ENCODE data around the gene RABAC1. TPM values are rescaled to one million over a fixed set of nuclear protein-coding genes. Genes with fewer than 3 reads are reported as not detected.
"Not testable (repeated sequence)": the region's sequence is repeated elsewhere in the genome, so short reads cannot be mapped to it uniquely, and the experiment has no call there.

Gene RABAC1
- total RNA-seq, 2 donors from 2014 or later: 37.6 to 54.7 TPM

DNA sequence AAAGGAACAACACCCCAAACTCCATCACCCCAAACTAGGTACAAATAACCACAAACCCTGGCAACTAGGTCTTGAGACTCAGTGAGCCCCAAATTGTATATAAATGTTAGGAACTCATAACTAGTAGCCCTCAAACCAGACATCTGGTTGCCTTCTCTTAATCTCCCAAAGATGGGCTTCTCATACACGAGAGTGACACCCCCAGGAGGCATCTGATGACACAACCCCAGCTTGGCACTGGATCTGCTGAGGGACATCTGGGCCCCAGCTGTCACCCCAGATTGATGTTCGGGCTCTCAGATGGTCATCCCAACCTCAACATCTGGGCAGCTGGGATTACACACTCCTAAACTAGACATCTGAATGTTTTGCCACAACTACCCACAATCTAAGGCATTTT, 14.8 kb downstream of the RABAC1 start:
- peaks cover 35% of the 10 kb centered on the region for H3K4me1 Mint-ChIP-seq
- H3K27ac Mint-ChIP-seq: peak overlapping the region; percentile 97
- peaks cover 6% of the 10 kb centered on the region for H3K27me3 Mint-ChIP-seq

DNA sequence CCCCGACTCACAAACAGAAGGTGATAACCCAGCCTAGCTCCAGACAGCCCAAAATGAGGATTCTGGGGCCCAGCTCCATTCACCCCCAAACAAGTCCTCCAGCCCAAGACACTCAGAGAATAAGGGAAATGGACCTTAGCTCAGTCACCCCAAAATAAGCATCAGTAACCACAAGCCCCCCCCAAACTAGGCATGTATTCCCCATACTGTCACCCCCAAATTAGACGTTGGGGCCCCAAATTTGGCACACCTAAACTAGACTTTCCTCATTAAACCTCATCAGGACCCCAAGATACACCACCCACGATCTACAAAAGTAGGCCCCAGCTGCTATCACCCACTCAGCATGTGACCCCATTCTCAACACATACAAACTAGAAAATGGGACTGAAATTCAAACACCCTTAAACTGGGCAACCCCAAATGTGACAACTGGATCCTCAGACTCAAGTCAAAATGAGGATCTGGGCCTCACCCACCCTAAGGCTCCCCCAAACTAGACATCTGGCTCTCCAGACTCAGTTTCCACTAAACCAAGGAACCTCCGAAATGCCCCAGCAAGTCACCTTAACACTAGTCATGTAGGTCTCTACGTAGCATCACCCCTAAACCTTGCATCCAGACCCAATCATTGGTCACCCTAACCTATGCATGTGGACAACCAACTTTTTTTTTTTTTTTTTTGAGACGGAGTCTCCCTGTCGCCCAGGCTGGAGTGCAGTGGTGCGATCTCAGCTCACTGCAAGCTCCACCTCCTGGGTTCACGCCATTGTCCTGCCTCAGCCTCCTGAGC, 17.5 kb downstream of the RABAC1 start:
- peak overlapping the region; percentile 76 for H3K4me3 Mint-ChIP-seq
- peaks cover 5% of the 10 kb centered on the region for H3K36me3 Mint-ChIP-seq (ENCODE audit: low read depth)
- peaks cover 31% of the 10 kb centered on the region for H3K4me1 Mint-ChIP-seq
- H3K27me3 Mint-ChIP-seq: peaks cover 6% of the 10 kb centered on the region
- no peaks in the 10 kb centered on the region for H3K9me3 Mint-ChIP-seq
- ATAC-seq (replicated peaks): no peak
- H3K27ac Mint-ChIP-seq: peak overlapping the region; percentile 49

More for the DNA sequence above, 14.8 kb downstream of the RABAC1 start:
- no peak for ATAC-seq (replicated peaks)
- H3K4me3 Mint-ChIP-seq: peak overlapping the region; percentile 63
- peaks cover 5% of the 10 kb centered on the region for H3K36me3 Mint-ChIP-seq (ENCODE audit: low read depth)
- H3K9me3 Mint-ChIP-seq: no peaks in the 10 kb centered on the region

DNA sequence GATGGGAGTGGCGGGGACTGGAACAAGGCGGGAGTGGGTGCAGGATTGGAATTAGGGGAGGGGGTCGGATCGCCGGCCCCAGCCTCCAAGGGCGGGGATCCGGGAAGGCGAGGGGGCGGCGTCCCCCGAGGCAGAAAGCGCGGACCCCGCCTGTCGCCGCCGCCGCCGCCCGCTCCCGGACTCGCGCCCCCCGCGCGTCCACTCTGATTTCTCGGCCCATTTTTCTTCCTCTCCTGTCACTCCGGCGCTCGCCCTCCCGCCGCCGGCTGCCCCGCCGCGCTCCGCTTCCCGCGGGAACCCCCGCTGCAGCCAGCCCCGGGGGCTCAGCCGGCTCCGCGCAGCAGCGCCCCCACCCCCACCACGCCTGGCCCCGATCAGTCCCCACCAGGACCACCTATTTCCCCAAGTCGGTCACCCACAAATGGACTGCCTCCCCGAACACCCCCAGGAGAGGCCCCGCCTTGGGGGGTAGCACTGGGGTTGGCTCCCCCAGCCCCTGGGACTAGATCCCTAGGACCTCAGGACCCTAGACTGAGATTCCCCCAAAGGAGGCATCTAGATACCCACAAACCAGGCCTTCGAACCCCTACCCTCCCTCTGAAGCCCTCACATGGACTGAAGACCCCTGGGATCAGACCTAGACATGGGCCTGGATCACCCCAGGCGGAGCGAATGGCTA, 18.3 kb downstream of the RABAC1 start:
- peaks cover 6% of the 10 kb centered on the region for H3K27me3 Mint-ChIP-seq
- no peak for ATAC-seq (replicated peaks)
- peak overlapping the region; percentile 76 for H3K4me3 Mint-ChIP-seq
- H3K9me3 Mint-ChIP-seq: no peaks in the 10 kb centered on the region
- H3K27ac Mint-ChIP-seq: peak overlapping the region; percentile 73
- H3K4me1 Mint-ChIP-seq: peaks cover 32% of the 10 kb centered on the region
- H3K36me3 Mint-ChIP-seq (ENCODE audit: low read depth): peaks cover 5% of the 10 kb centered on the region

- H3K4me3 Mint-ChIP-seq: peak overlapping the region; percentile 76
- peaks cover 31% of the 10 kb centered on the region for H3K4me1 Mint-ChIP-seq
- peaks cover 1% of the 10 kb centered on the region for H3K36me3 Mint-ChIP-seq (ENCODE audit: low read depth)
- peak overlapping the region; percentile 73 for H3K27ac Mint-ChIP-seq
- peak; percentile 25 for ATAC-seq (replicated peaks)
- no peaks in the 10 kb centered on the region for H3K9me3 Mint-ChIP-seq
- H3K27me3 Mint-ChIP-seq: peaks cover 10% of the 10 kb centered on the region
These were observed 19.0 kb downstream of the RABAC1 start for GRCh38 chr19:41939861-41940730.

GRCh38 chr19:41939209-41939608, 19.9 kb downstream of the RABAC1 start:
- H3K27me3 Mint-ChIP-seq: peaks cover 13% of the 10 kb centered on the region
- not testable (repeated sequence) for H3K36me3 Mint-ChIP-seq (ENCODE audit: low read depth); H3K27ac Mint-ChIP-seq; H3K4me3 Mint-ChIP-seq; H3K9me3 Mint-ChIP-seq; ATAC-seq (replicated peaks)
- peaks cover 28% of the 10 kb centered on the region for H3K4me1 Mint-ChIP-seq

GRCh38 chr19:41937525-41938468, 21.3 kb downstream of the RABAC1 start:
- ATAC-seq (replicated peaks): no peak
- peak overlapping the region; percentile 7 for H3K27ac Mint-ChIP-seq
- peaks cover 30% of the 10 kb centered on the region for H3K4me1 Mint-ChIP-seq
- no peak overlapping the region for H3K4me3 Mint-ChIP-seq
- no peaks in the 10 kb centered on the region for H3K9me3 Mint-ChIP-seq
- no peaks in the 10 kb centered on the region for H3K36me3 Mint-ChIP-seq (ENCODE audit: low read depth)
- H3K27me3 Mint-ChIP-seq: peaks cover 13% of the 10 kb centered on the region

DNA sequence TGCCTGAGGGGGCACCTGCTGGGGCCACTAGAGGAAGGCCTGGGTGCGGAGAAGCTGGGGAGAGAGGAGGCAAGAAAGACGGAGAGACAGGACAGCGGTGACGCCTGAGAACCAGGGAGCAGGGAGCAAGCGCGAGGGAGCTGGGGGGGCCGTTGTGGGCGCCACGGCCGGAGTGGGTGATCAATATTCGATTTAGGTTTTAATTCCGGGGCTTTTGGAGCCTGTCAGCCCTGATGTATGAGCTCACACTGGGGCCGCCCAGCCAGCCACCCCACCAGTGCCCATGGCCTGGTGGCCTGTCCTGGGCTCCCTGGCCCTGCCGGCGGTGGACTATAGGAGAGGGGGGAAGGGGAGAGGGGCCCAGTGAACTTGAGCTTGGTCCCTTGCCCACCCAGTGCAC, 22.2 kb downstream of the RABAC1 start:
- no peak for ATAC-seq (replicated peaks)

GRCh38 chr19:41936416-41936850, 22.7 kb downstream of the RABAC1 start:
- H3K9me3 Mint-ChIP-seq: no peaks in the 10 kb centered on the region
- ATAC-seq (replicated peaks): peak; percentile 61
- peaks cover 10% of the 10 kb centered on the region for H3K27me3 Mint-ChIP-seq
- peak overlapping the region; percentile 27 for H3K4me3 Mint-ChIP-seq
- H3K27ac Mint-ChIP-seq: peak overlapping the region; percentile 11
- H3K36me3 Mint-ChIP-seq (ENCODE audit: low read depth): no peaks in the 10 kb centered on the region
- peaks cover 26% of the 10 kb centered on the region for H3K4me1 Mint-ChIP-seq

More for the DNA sequence above, 22.2 kb downstream of the RABAC1 start:
- Mint-ChIP-seq H3K27ac (peak overlapping the region; percentile 11), H3K9me3 (no peaks in the 10 kb centered on the region), H3K27me3 (peaks cover 13% of the 10 kb centered on the region), H3K4me3 (peak overlapping the region; percentile 27), H3K36me3 (ENCODE audit: low read depth) (no peaks in the 10 kb centered on the region), H3K4me1 (peaks cover 29% of the 10 kb centered on the region)

- peak overlapping the region; percentile 42 for H3K27ac Mint-ChIP-seq
- peak overlapping the region; percentile 27 for H3K4me3 Mint-ChIP-seq
- ATAC-seq (replicated peaks): peak; percentile 27
- H3K9me3 Mint-ChIP-seq: no peaks in the 10 kb centered on the region
- H3K27me3 Mint-ChIP-seq: peaks cover 7% of the 10 kb centered on the region
- H3K4me1 Mint-ChIP-seq: peaks cover 23% of the 10 kb centered on the region
- no peaks in the 10 kb centered on the region for H3K36me3 Mint-ChIP-seq (ENCODE audit: low read depth)
These were observed 23.2 kb downstream of the RABAC1 start for GRCh38 chr19:41935760-41936415.

- Mint-ChIP-seq H3K27ac (peak overlapping the region; percentile 42), H3K4me1 (peaks cover 23% of the 10 kb centered on the region), H3K9me3 (no peaks in the 10 kb centered on the region), H3K36me3 (ENCODE audit: low read depth) (no peaks in the 10 kb centered on the region), H3K4me3 (peak overlapping the region; percentile 14), H3K27me3 (peaks cover 7% of the 10 kb centered on the region)
- ATAC-seq (replicated peaks): peak; percentile 74
These were observed 24.2 kb downstream of the RABAC1 start for GRCh38 chr19:41934849-41935374.

- Mint-ChIP-seq H3K27me3 (peaks cover 10% of the 10 kb centered on the region), H3K9me3 (no peaks in the 10 kb centered on the region), H3K27ac (peak overlapping the region; percentile 42), H3K4me3 (no peak overlapping the region), H3K36me3 (ENCODE audit: low read depth) (no peaks in the 10 kb centered on the region), H3K4me1 (peaks cover 28% of the 10 kb centered on the region)
- ATAC-seq (replicated peaks): no peak
These were observed 25.3 kb downstream of the RABAC1 start for GRCh38 chr19:41933693-41934426.

- Mint-ChIP-seq H3K27ac (peak overlapping the region; percentile 42), H3K4me3 (no peak overlapping the region), H3K9me3 (no peaks in the 10 kb centered on the region), H3K4me1 (peaks cover 30% of the 10 kb centered on the region), H3K27me3 (peaks cover 10% of the 10 kb centered on the region), H3K36me3 (ENCODE audit: low read depth) (no peaks in the 10 kb centered on the region)
- no peak for ATAC-seq (replicated peaks)
These were observed 26.3 kb downstream of the RABAC1 start for GRCh38 chr19:41932720-41933332.

Measured in activated T-helper 17 cell treated with anti-CD3 and anti-CD28 coated beads, Interleukin-2, amount 50 U/mL, for 72 hours (primary cell).